ENCODE data around the gene TCOF1.

TCOF1 gene

DNA sequence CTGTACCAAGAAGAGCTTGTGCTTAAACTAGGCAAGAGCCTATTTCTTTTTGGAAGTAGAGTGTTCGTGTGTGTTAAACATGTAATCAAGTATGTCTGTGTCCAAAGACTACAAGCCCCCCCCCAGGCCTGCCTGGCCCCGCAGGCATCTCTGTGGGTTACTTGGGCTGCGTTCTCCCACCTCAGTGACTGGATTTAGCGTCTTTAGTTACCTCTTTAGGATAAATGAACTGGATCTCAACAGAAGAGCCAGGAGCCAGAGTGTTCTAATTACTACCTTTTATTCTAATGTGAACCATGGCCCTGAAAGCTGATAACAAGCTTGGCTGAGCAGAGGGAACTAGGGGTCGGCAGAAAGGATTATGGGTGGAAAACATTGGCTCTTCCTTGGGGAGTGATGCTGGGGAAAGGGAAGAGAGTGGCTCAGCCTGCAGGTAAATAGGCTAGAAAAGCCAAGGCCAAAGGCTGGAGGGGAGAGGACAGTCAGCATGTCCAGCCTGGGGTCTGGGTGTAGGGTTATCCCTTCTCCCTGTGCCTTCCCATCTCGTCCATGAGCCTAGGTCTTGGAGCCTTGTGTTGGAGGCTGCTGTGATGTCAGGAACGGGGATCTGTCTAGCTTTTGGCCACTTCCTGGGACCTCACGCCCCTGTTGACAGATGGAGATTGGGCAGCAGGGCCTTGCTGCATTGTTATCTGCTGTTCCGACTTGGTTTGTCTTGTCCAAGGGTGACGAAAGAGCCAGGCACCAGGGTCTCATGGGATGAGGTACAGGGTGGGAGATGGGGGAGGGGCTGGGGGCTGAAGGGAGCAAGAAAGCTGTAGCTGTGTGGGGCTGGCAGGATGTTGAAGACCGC is 44.1 kb downstream of the TCOF1 start:
- peaks cover 58% of the 10 kb centered on the region for H3K36me3 ChIP-seq (replicated peaks; ENCODE audit: low read depth, low read length)
- H3K4me1 ChIP-seq (ENCODE audit: low read length) = peaks cover under 1% of the 10 kb centered on the region; the same call in 1 of the 2 replicates
- peaks cover 15% of the 10 kb centered on the region for H3K79me2 ChIP-seq (ENCODE audit: low read length)
- H3K27ac ChIP-seq (ENCODE audit: low read length) = peak overlapping the region; percentile 57
- H3K9ac ChIP-seq (ENCODE audit: low read length) = no peak overlapping the region
- H3K9me3 ChIP-seq (ENCODE audit: insufficient read depth, low read length) = no peaks in the 10 kb centered on the region
- TF ChIP-seq, protein P1, sequence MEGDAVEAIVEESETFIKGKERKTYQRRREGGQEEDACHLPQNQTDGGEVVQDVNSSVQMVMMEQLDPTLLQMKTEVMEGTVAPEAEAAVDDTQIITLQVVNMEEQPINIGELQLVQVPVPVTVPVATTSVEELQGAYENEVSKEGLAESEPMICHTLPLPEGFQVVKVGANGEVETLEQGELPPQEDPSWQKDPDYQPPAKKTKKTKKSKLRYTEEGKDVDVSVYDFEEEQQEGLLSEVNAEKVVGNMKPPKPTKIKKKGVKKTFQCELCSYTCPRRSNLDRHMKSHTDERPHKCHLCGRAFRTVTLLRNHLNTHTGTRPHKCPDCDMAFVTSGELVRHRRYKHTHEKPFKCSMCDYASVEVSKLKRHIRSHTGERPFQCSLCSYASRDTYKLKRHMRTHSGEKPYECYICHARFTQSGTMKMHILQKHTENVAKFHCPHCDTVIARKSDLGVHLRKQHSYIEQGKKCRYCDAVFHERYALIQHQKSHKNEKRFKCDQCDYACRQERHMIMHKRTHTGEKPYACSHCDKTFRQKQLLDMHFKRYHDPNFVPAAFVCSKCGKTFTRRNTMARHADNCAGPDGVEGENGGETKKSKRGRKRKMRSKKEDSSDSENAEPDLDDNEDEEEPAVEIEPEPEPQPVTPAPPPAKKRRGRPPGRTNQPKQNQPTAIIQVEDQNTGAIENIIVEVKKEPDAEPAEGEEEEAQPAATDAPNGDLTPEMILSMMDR (IDR thresholded peaks at IDR 0.05; ENCODE audit: low read depth, low read length) = no peak
- TF ChIP-seq EZH2phosphoT487 (IDR thresholded peaks at IDR 0.05; ENCODE audit: low read depth) = no peak
- H3K4me3 ChIP-seq (ENCODE audit: low read length) = no peak overlapping the region
- peaks cover 75% of the 10 kb centered on the region for H4K20me1 ChIP-seq (ENCODE audit: insufficient read depth, low read length)
- H3K4me2 ChIP-seq (ENCODE audit: low read length) = no peak overlapping the region
- H3K27me3 ChIP-seq (ENCODE audit: low read depth, low read length) = no peaks in the 10 kb centered on the region
- H2AFZ ChIP-seq (ENCODE audit: low read depth, low read length) = no peak overlapping the region

DNA sequence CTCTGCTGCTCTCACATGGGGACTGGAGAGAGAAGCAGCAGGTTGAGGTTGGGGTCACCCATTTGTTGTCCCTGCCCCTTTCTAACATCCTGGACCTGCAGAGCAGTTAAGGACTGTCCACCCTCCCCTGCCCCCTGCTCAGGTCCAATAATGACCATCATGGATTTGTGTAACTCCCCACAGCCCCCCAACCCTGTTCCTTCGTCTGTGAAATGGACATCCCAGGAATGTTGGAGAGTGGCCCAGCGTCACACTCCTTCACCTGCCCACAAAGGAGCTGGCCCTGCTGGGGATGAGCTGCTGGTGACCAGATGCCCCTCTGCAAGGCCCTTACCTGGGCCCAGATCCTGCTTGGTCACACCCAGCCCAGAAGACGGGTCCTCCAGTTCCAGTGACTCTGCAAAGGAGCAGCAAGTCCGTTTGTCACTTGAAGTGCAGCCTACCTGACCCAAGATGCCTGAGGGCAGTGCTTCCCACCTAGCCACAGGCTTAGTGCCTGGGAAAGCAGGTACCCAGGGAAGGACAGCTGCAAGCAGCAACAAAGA is 44.8 kb downstream of the TCOF1 start:
- Histone ChIP-seq H3K4me3 (ENCODE audit: low read length) (no peak overlapping the region), H2AFZ (ENCODE audit: low read depth, low read length) (no peak overlapping the region), H3K4me1 (ENCODE audit: low read length) (peaks cover 7% of the 10 kb centered on the region), H3K36me3 (replicated peaks; ENCODE audit: low read depth, low read length) (peaks cover 63% of the 10 kb centered on the region), H3K9ac (ENCODE audit: low read length) (no peak overlapping the region), H3K79me2 (ENCODE audit: low read length) (peaks cover 22% of the 10 kb centered on the region), H3K27me3 (ENCODE audit: low read depth, low read length) (no peaks in the 10 kb centered on the region), H3K4me2 (ENCODE audit: low read length) (no peak overlapping the region), H3K27ac (ENCODE audit: low read length) (peak overlapping the region; percentile 11; the same call in 1 of the 2 replicates), H4K20me1 (ENCODE audit: insufficient read depth, low read length) (peaks cover 82% of the 10 kb centered on the region), H3K9me3 (ENCODE audit: insufficient read depth, low read length) (no peaks in the 10 kb centered on the region)
- TF ChIP-seq EZH2phosphoT487 (IDR thresholded peaks at IDR 0.05; ENCODE audit: low read depth) = no peak
- TF ChIP-seq, protein P1 (IDR thresholded peaks at IDR 0.05; ENCODE audit: low read depth, low read length) = no peak

DNA sequence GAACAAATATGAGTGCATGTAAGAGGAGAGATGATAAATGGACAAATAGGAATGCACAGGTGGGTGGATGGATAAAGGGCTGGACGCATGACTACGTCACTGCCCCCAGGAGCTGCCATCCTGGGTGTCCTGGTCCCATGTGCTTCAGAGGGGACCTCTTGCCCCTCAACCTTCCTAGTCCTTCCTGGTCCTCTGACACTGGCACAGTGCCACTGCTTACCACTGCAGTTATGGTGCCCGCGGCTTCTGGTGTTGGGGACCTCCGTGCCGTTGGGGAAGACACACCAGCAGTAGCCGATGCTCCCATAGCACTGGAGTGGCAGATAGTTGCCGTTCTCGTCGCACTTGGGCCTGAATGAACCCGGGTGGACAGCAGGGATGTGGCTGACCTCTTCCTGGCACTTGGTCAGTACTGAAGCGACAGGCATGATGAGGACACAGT is 45.4 kb downstream of the TCOF1 start:
- H3K36me3 ChIP-seq (replicated peaks; ENCODE audit: low read depth, low read length) = peaks cover 67% of the 10 kb centered on the region

DNA sequence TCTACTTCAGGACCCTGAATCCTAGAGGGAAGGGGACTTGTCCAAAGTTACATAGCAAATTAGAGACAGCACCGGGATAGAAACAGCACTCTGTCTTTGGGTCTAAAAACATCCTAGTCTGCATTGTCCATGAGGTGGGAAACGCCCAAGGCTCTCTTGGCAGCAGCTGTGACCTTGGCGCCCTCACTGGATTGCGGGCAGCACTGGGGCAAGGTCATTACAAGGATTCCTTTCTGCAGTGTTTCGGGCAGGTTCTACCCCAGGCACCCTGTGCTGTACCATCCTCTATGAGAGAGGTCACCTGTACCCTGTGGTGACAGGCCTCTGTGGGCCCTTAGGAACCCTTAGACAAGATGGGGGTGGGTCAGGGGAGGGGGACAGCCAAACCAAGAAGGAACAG is 46.6 kb downstream of the TCOF1 start:
- Histone ChIP-seq H3K27ac (ENCODE audit: low read length) (no peak overlapping the region), H2AFZ (ENCODE audit: low read depth, low read length) (no peak overlapping the region), H3K36me3 (replicated peaks; ENCODE audit: low read depth, low read length) (peaks cover 76% of the 10 kb centered on the region), H3K9me3 (ENCODE audit: insufficient read depth, low read length) (no peaks in the 10 kb centered on the region), H3K4me3 (ENCODE audit: low read length) (no peak overlapping the region), H4K20me1 (ENCODE audit: insufficient read depth, low read length) (peaks cover 95% of the 10 kb centered on the region), H3K9ac (ENCODE audit: low read length) (no peak overlapping the region), H3K27me3 (ENCODE audit: low read depth, low read length) (no peaks in the 10 kb centered on the region), H3K79me2 (ENCODE audit: low read length) (peaks cover 40% of the 10 kb centered on the region), H3K4me1 (ENCODE audit: low read length) (peaks cover 22% of the 10 kb centered on the region), H3K4me2 (ENCODE audit: low read length) (no peak overlapping the region)
- no peak for TF ChIP-seq EZH2phosphoT487 (IDR thresholded peaks at IDR 0.05; ENCODE audit: low read depth)
- TF ChIP-seq, protein P1 (IDR thresholded peaks at IDR 0.05; ENCODE audit: low read depth, low read length) = no peak

More for the DNA sequence above, 45.4 kb downstream of the TCOF1 start:
- Histone ChIP-seq H3K9me3 (ENCODE audit: insufficient read depth, low read length) (no peaks in the 10 kb centered on the region), H3K79me2 (ENCODE audit: low read length) (peaks cover 28% of the 10 kb centered on the region), H3K4me3 (ENCODE audit: low read length) (no peak overlapping the region), H3K27ac (ENCODE audit: low read length) (no peak overlapping the region; the same call in 1 of the 2 replicates), H4K20me1 (ENCODE audit: insufficient read depth, low read length) (peaks cover 88% of the 10 kb centered on the region), H3K27me3 (ENCODE audit: low read depth, low read length) (no peaks in the 10 kb centered on the region), H3K9ac (ENCODE audit: low read length) (no peak overlapping the region), H3K4me2 (ENCODE audit: low read length) (no peak overlapping the region), H3K4me1 (ENCODE audit: low read length) (peaks cover 11% of the 10 kb centered on the region), H2AFZ (ENCODE audit: low read depth, low read length) (no peak overlapping the region)
- TF ChIP-seq, protein P1 (IDR thresholded peaks at IDR 0.05; ENCODE audit: low read depth, low read length) = no peak
- no peak for TF ChIP-seq EZH2phosphoT487 (IDR thresholded peaks at IDR 0.05; ENCODE audit: low read depth)

Data from OCI-LY3 (cell line).